Breast epithelium (tissue), 3 donors: ENCODE measurements around the gene FAP.

ENCODE experiments used
- POLR2A ChIP-seq: fragments of 450-650 bp; IDR thresholded peaks from one replicate; pipeline ENCODE4 v1.6.1; 2016; ENCODE audit warnings: antibody characterized with exemption, mild to moderate bottlenecking, moderate library complexity
- POLR2AphosphoS5 ChIP-seq, 3 donors: sonication (generic); formaldehyde crosslinking; IDR thresholded peaks; one replicate each; pipeline ENCODE4 v1.6.1; 2017; ENCODE audit warnings: antibody characterized with exemption in 3 of 3
- TF ChIP-seq, protein P1 (sequence below), 3 donors: fragments of 450-650 bp; IDR thresholded peaks; one replicate each; pipeline ENCODE4 v1.5.1; 2016 to 2017; ENCODE audit warnings: antibody characterized with exemption in 3 of 3, mild to moderate bottlenecking in 3 of 3, moderate library complexity in 3 of 3

DNA sequence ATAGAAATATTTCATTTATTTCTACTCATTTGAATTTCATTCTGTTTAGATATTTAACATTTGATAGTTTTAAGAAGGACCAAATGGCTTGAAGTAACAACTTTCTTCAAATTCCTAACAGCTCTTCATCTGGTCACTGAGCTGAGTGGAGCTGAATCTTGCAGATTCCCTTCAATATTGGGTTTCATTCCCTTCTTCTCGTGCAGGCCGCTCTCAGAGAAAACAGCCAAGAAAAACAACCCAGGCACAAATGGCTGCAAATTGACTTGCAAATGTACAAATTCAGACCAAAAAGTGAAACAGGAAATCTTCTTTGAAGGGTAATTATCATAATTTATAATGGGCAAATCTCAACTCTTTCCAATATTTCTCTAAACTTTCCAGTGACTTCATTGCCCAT, 60.9 kb downstream of the FAP start:
- TF ChIP-seq, protein P1, sequence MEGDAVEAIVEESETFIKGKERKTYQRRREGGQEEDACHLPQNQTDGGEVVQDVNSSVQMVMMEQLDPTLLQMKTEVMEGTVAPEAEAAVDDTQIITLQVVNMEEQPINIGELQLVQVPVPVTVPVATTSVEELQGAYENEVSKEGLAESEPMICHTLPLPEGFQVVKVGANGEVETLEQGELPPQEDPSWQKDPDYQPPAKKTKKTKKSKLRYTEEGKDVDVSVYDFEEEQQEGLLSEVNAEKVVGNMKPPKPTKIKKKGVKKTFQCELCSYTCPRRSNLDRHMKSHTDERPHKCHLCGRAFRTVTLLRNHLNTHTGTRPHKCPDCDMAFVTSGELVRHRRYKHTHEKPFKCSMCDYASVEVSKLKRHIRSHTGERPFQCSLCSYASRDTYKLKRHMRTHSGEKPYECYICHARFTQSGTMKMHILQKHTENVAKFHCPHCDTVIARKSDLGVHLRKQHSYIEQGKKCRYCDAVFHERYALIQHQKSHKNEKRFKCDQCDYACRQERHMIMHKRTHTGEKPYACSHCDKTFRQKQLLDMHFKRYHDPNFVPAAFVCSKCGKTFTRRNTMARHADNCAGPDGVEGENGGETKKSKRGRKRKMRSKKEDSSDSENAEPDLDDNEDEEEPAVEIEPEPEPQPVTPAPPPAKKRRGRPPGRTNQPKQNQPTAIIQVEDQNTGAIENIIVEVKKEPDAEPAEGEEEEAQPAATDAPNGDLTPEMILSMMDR (IDR thresholded peaks at IDR 0.05), result no peak
- no peak for TF ChIP-seq POLR2AphosphoS5 (IDR thresholded peaks at IDR 0.05)
- TF ChIP-seq POLR2A, result no peak
